HG03558 (cell line): ENCODE measurements around the gene GGT7.
"Not testable (repeated sequence)": the region's sequence is repeated elsewhere in the genome, so short reads cannot be mapped to it uniquely, and the experiment has no call there.

Source experiments
- ATAC-seq: cut with Tn5 transposase; IDR thresholded peaks from one replicate; pipeline ENCODE4 v1.9.1; 2021; ENCODE audit warnings: moderate number of reproducible peaks; ENCODE audit not compliant: unreplicated experiment; ENCODE audit errors: extremely low read depth

GGT7 gene, protein sequence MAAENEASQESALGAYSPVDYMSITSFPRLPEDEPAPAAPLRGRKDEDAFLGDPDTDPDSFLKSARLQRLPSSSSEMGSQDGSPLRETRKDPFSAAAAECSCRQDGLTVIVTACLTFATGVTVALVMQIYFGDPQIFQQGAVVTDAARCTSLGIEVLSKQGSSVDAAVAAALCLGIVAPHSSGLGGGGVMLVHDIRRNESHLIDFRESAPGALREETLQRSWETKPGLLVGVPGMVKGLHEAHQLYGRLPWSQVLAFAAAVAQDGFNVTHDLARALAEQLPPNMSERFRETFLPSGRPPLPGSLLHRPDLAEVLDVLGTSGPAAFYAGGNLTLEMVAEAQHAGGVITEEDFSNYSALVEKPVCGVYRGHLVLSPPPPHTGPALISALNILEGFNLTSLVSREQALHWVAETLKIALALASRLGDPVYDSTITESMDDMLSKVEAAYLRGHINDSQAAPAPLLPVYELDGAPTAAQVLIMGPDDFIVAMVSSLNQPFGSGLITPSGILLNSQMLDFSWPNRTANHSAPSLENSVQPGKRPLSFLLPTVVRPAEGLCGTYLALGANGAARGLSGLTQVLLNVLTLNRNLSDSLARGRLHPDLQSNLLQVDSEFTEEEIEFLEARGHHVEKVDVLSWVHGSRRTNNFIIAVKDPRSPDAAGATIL

DNA sequence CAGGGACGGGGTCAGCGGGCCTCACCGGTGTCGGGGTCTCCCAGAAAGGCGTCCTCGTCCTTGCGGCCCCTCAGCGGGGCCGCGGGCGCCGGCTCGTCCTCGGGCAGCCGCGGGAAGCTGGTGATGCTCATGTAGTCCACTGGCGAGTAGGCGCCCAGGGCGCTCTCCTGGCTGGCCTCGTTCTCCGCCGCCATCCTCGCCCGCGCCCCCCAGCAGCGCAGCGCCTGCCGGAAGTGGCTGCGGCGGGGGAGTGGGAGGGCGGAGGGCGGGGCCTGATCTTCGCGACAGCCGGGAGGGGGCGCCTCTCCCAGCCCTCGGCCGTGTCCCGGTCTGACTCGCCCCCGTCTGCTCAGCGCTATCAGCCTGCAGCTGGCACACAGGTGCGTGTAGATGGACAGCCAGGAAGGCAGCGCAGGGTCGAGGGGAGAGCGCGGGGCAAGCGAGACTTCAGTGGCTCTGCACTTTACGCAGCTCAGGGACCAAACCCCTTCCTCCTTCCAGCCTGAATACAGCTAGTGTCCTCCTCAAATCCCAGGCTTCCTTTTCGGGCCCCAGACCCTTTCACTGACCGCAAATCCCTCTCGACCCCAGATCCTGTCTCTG, at the start of gene GGT7:
Gene GGT7 (minus strand): TSS at position 235 of the 603 bp plus-strand sequence. CDS start 41 bp downstream, at position 194.
- ATAC-seq, result no peak

DNA sequence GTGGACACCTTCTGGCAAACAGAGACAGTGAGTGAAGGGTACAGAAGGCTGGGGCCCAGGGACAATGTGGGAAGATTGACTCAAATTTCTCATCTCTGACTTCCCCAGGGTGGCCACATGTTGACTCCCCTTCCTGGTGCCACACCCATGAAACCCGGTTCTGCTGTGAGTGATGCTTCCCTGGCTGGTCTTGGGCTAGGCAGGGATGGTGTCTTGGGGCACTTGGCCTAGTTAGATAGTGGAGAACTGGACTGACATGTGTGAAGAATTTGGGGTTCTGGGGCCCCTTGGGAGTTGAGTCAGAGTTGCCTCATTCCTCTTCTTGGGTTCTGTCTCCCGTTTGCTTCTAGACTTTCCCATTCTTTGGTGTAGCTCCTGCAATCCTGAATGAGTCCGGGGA, 48.8 kb upstream of the GGT7 start:
- no peak for ATAC-seq

DNA sequence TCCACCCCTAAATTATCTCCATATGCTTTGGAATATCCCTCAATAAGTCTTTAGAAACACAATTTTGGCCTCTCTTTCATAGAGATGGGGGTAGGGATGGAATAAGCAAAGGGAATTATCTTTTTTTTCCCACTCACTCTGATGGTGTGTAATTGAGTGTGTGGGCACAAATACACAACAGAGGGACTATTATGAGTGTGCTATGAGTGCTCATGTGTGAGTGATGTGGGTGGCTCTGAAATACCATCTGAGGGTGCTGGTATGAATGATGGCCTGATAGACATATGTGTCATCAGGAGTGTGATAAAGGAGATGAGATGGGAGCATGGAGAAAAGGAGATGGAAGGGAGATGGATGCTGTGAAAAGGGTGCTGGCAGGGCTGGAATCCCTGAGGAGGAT, 47.4 kb upstream of the GGT7 start:
- ATAC-seq, result no peak

DNA sequence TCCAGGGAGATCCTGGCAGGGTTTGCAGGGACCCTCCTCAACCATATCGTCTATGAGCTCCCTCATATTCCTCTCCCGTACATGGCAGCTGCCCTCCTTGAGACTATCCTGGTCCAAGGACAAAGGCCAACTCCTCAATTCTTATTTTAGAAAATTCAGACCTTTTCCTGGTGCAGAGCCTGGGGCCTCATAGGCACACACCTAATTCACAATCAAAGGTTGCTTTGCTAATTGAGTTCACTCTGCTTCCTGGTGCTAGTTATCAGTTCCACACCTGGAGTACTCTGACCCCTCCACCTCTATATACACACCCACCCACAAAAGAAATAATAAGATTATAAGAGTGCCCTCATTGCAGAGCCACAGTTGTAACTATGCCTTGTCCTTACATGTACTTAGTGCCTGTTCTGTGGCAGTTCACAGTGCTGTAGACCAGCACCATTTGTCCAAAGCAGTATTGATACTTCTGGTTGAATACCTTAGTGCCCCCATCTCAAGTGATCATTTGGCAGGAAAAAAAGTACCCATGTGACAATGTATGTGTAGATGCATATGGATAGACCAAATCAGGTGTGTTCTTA, 44.2 kb upstream of the GGT7 start:
- no peak for ATAC-seq

DNA sequence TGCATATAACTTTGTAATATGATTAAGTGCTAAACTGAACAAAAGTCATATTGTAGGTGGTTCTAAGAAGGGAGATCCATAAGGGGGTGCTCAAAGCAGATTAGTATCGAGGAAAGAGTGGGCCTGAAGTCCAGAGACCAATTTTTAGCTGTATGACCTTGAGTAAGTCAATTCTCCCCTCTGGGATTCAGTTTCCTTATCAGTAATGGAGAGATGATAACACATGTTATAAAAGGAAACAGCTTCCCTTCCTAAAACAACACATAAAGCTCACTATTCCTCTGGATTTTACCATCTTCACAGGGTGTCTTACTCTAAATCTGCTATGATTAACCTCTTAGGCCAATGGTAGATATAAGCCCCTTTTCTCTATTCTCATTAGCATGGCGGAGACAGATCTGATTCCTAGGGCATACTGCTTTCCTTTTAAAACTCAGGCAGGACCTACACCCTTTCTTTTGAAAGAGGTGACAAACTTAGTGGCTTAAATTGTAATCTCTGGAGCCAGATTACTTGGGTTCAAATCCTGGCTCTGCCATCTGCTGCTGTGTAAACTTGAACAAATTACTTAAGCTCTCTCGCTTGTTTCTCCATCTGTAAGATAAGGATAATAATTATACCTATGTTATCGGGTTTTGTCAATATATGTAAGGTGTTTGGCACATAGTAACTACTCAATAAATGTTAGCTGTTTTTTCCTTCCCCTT, 43.2 kb upstream of the GGT7 start:
- ATAC-seq, result no peak

DNA sequence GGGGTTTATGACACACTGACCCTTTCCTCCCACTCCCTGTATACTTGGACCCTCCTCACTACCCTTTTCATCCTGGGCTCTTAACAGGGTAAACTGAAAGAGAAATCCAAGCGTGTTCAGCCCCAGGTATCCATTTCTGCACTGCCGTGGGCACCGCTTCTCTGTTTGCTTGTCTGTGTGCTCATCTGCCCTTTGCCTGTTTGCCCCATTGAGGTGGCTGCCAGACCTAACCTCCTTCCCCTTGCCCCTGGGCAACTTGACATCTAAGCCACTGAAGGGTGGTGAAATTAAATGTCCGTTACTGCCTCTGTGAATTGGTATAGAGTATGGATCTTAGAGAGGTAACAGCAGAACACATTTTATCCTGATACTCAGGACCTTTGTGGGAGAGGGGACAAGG, 42.5 kb upstream of the GGT7 start:
- ATAC-seq, result no peak

DNA sequence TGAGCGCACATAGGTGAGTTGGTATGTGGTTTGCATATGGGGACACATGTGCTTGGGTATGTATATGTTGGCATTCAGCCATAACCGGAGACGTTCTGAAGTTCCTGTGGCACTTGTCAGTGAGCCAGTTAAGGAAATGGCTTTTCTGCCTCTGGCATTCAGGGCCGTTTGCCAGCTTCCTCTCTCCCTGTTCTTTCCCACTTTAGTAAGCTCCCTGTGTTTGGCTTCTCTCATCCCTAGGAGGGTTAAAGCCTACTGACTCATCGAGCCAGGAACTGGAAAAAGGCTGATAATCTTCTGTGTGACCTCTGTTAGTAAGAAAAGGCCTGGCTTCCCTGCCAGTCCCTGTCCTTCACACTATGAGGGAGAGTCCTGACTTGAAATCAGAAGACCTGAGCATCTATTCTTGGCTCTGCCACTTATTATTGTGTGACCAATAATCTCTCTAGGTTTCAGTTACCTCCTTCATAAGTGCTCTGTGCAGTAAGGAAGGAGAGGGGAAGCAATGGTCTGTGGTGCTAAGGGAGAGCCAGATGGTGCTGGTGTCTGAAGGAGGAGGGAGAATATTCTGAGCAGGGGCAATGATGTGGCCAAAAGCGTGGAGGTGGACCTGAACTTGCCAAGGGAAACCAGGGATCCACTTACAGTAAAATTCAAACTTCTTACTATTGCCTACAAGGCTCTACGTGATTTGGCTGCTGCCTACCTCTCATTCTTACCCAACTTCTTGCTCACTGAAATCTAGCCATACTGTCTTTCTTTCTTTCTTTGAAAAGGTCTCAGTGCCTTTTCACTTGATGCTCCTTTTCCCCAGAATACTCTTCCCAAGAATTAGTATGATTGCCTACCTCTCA, 35.2 kb upstream of the GGT7 start:
- no peak for ATAC-seq

DNA sequence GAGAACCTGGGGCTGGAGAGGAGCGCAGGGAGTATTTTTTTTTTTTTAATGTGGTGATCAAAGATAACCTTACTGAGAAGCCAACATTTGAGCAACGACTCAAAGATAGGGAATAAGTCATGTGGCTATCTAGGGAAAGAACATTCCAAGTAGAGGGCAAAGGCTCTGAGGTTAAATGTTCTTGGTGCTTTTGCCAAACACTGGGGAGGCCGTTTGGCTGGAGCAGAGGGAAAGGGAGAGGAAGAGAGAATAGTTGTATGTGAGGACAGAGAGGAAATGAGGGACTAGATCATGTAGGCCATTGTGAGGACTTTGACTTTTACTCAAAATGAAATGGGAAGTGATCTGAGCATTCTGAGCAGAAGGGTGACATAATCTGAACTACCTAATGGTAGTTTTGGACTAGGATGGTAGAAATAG, 31.6 kb upstream of the GGT7 start:
- no peak for ATAC-seq

DNA sequence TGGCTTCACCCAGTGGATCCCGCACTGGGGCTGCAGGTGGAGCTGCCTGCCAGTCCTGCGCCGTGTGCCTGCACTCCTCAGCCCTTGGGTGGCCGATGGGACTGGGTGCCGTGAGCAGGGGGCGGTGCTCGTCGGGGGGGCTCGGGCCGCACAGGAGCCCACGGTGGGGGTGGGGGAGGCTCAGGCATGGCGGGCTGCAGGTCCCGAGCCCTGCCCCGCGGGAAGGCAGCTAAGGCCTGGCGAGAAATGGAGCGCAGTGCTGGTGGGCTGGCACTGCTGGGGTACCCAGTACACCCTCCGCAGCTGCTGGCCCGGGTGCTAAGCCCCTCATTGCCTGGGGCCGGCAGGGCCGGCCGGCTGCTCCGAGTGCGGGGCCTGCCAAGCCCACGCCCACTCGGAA, 26.1 kb upstream of the GGT7 start:
- not testable (repeated sequence) for ATAC-seq

DNA sequence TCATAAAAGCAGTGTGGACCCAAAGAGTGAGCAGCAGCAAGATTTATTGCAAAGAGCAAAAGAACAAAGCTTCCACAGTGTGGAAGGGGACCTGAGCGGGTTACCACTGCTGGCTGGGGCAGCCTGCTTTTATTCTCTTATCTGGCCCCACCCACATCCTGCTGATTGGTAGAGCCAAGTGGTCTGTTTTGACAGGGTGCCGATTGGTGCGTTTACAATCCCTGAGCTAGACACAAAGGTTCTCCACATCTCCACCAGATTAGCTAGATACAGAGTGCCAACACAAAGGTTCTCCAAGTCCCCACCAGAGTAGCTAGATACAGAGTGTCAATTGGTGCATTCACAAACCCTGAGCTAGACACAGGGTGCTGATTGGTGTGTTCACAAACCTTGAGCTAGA, 25.5 kb upstream of the GGT7 start:
- not testable (repeated sequence) for ATAC-seq

DNA sequence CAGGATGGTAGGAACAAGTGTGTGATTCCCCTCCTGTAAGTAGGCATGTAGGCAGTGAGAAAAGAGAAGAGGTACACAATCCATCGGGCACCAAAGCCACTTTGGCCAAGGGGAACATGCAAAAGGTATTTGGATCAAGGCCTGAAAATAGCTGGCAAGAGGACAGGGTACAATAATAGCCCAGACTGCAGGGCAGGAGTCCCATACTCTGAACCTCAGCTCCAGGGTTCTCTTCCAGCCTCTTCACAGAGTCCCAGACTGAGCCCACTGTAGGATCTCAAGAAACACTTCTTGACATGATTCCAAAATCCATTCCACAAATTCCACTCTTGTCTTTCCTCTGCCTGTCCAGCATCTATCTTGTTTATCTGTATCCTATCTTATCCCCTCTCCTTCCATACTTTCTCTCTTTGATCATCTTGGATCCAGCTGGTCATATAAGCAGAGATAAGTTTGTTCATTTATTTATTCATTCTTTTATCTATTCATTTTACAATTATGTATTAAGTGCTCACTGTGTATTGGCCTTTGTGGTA, 23.5 kb upstream of the GGT7 start:
- ATAC-seq, result no peak

DNA sequence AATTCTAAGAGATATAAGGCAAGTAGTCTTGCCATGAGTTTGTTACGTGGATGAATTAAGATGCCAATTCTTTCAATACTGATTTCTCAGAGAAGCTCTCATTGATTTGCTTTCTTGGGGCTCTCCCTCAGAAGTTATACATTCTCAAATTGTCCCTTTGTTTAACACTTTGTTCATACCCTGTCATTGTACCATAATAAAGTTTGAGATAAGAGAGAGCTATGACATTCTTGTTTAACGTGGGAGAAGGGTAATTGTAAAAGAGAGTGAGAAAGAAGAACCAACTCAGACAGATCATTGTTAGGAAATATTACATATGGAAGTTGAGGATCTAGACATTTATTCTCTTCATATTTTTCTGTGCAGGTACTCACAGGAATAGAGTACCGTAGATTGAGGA, 22.8 kb upstream of the GGT7 start:
- no peak for ATAC-seq

DNA sequence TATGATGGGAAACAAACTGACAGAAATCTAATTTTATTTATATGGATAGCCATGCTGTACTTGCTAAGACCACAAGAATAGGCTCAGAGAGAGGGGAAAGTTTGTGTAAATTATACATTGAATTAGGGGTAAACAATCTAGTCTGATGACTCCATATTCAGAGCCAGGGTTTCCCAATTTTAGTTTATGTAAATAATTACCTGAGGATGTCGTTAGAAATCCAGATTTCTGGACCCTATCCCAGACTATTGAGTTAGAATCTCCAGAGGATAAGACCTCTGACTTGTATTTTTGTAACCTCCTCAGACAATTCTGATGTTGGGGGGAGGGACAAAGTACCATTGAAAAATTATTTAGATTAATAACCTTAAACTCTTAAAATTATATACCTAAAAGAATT, 22.1 kb upstream of the GGT7 start:
- ATAC-seq, result no peak

DNA sequence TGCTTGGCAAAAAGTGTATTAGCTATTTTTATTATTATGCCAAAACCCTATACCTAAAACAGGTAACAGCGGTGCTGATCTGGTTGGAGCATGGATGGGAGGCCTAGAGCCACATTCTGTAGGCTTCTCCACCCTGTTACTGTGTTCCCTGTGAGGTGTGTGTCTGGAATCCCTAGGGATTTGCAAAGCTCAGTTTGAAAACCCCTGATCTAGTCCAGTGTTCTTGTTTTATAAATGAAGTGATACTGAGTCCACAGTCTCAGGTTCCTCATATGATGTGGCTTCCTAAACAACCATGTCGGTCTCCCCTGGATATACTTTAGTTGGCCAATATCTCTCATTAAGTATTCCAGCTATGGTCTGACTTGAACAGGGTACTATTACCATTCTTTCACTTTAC, 20.0 kb upstream of the GGT7 start:
- ATAC-seq, result no peak

DNA sequence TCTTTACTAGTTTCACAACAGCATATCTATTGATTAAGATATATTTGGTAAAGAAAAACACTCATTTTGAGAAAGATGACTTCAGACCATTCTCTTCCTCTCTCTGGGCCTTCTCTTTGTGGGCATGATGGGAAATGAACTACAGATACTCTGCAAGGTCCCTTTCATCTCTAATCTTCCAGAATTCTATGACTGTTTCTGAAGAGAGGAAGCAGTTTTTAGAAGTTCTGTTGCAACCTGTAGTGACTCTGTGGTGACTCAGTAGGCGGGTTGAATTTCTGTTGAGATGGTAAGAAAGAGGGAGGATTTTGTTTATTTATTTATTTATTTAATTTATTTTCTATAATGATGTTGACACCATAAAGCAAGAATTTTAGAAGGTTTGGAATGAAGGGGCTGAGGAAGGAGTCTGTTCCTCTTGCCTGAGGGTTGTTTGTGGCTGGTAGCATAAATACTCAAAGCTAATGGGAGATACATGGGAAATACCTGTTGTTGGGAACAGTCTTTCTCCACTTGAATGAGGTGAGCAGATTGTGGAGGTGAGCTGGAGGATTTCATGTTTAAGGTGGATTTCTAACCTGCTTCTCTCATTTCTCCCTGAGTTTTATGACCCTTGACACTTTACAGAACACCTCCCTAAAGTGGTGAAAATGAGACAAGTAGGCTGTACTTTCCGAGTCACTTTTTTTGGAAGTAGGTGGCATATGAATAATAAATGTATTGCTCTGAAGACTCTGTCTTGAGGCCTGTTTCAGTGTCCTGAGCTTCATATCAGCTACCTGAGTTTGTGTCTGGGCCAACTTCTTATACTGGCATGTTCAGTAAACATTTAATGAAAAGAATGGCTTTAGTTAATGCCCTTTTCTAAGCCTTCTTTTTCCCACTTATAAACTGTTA, 18.8 kb upstream of the GGT7 start:
- ATAC-seq, result no peak

DNA sequence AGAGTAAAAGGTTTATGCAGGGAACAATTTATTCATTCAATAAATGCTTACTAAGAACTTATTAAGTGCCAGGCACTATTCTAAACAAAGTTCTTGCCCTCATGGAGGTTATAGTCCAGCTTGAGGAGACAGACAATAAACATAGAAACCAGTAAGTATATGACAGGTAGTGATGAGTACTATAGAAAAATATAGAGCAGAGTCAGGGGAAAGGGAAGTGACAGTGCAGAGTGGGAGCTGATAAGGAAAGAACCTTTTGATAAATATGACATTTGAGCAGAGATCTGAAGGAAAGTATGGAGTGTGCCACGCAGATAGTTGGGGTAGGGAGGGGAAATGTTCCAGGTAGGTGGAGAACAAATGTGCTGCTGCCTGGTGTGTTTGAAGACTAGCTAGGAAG, 15.8 kb upstream of the GGT7 start:
- no peak for ATAC-seq

DNA sequence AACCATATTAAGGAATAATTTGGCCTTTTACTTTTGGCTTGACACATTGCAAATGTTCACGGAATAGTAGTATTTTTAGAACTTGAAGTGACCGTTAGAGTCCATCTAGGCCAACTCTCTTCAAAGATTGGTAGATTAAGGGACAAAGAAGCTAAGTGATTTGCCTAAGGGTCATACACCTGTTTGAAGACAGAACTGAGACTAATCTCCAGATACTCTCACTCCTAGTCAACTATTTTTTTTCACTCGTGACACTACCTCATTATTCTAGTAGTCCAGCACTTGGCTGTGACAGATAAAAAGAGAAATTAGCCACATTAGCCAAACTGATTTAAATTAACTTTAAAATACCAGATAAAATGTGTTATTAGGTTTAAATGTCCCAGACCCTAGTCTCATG, 14.4 kb upstream of the GGT7 start:
- ATAC-seq, result no peak

DNA sequence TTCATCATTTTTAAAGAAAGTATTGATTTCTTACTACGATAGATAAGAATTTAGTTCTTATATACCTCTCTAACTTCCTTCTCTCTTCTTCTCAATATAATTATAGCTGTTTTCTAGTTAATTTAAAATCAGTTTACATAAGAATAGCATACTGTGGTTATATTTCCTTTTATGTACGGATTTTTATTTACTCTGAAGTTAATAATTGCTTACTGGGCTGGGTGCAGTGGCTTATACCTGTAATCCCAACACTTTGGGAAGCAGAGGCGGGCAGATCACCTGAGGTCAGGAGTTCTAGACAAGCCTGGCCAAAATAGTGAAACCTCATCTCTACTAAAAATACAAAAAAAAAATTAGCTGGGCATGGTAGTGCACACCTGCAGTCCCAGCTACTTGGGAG, 13.5 kb upstream of the GGT7 start:
- no peak for ATAC-seq
